K562 (cell line): ENCODE data around the gene DPEP3. TPM values are rescaled to one million over a fixed set of nuclear protein-coding genes. Genes with fewer than 3 reads are reported as not detected.
A peak's percentile ranks its signal among the peaks of the same experiment; 100 is the strongest.

ENCODE experiments used
- ATF4 ChIP-seq: fragments of 450-650 bp; formaldehyde crosslinking; IDR thresholded peaks from 2 replicates; pipeline ENCODE4 v1.4.0; 2022; ENCODE audit warnings: mild to moderate bottlenecking, moderate library complexity
- E2F5 ChIP-seq: sonication (generic); formaldehyde crosslinking; IDR thresholded peaks from 2 replicates; pipeline ENCODE4 v1.8.0; 2022; ENCODE audit warnings: mild to moderate bottlenecking, missing genetic modification reagents
- GATAD2A ChIP-seq: fragments of 450-650 bp; IDR thresholded peaks from 2 replicates; pipeline ENCODE4 v1.6.1; 2017
- HBP1 ChIP-seq: fragments of 450-650 bp; formaldehyde crosslinking; IDR thresholded peaks from 2 replicates; pipeline ENCODE4 v1.4.0; 2022; ENCODE audit warnings: missing genetic modification characterization
- LARP7 ChIP-seq: fragments of 450-650 bp; IDR thresholded peaks from 2 replicates; pipeline ENCODE4 v1.6.1; 2016
- MGA ChIP-seq: fragments of 450-650 bp; IDR thresholded peaks from 2 replicates; pipeline ENCODE4 v1.6.1; 2016; ENCODE audit warnings: mild to moderate bottlenecking, moderate library complexity
- RBM34 ChIP-seq: fragments of 200-400 bp; formaldehyde crosslinking; IDR thresholded peaks from 2 replicates; pipeline ENCODE4 v1.6.1; 2018; ENCODE audit warnings: low read length, borderline replicate concordance; ENCODE audit not compliant: insufficient read depth
- ZNF165 ChIP-seq: fragments of 250-450 bp; sonication (Bioruptor Pico); IDR thresholded peaks from 2 replicates; pipeline ENCODE4 v1.4.0; 2020; ENCODE audit warnings: borderline replicate concordance
- ZNF561 ChIP-seq: fragments of 450-650 bp; formaldehyde crosslinking; conservative IDR thresholded peaks from 2 replicates; pipeline ENCODE4 v1.4.0; 2020; ENCODE audit warnings: mild to moderate bottlenecking, moderate library complexity
- ZNF717 ChIP-seq: fragments of 250-450 bp; sonication (Bioruptor Pico); IDR thresholded peaks from 2 replicates; pipeline ENCODE4 v1.5.0; 2021
- polyA plus RNA-seq, 8 experiments: library from polyadenylated mRNA; depleted of rRNA in 4 of 8; stranded (reverse) in 5 of 8; unstranded in 3 of 8; fragments of >200 nt; fragmentation: Nextera tagmentation in 2 of 8; fragmentation: Illumina TruSeq in 1 of 8; extraction: Ambion mirVana in 2 of 8; extraction: Trizol in 1 of 8; gene quantifications; 2 replicates each; pipeline versions ENCODE4 v1.2.1 to v1.2.3, GENCODE V29; 2011 to 2014; ENCODE audit warnings: inconsistent platforms in 1 of 8, missing spikeins in 1 of 8
- total RNA-seq, 7 experiments: library from RNA; depleted of rRNA in 6 of 7; stranded (reverse); fragments of >200 nt in 6 of 7; fragmentation: Illumina TruSeq in 2 of 7; extraction: Trizol in 2 of 7; gene quantifications; 2 replicates each; pipeline versions ENCODE4 v1.2.1 to v1.2.3, GENCODE V29; 2011 to 2021; ENCODE audit warnings: low replicate concordance in 1 of 7

DPEP3 gene
- total and polyA plus RNA-seq, 9 of the 15 experiments (the other 6 are each of a cell fraction or from before 2014, with no cell fraction given) = not detected

- TF ChIP-seq ATF4 (CRISPR knock-in tag) = 0 out of 2 replicates have a peak, but pooled peaks have one; percentile 23
- TF ChIP-seq ZNF561 (CRISPR knock-in tag) = no peak
- no peak for TF ChIP-seq GATAD2A
- TF ChIP-seq ZNF165 = no peak
- TF ChIP-seq HBP1 (CRISPR knock-in tag) = peak; percentile 52; the same call in 1 of the 2 replicates
- no peak for TF ChIP-seq ZNF717 (CRISPR knock-in tag)
- TF ChIP-seq MGA = peak; percentile 80; the same call in 1 of the 2 replicates
- TF ChIP-seq RBM34 = no peak
- TF ChIP-seq E2F5 (CRISPR knock-in tag) = no peak
- TF ChIP-seq LARP7 = no peak
Measured at GRCh38 chr16:67935402-67936123, 44.7 kb downstream of the DPEP3 start (continued).
